DOHH2 (cell line): ENCODE data around the gene DNM1.

Experiments
- H3F3A ChIP-seq: fragments of 200-600 bp; sonication (generic), shearing (Covaris generic); 2 replicates; pipeline ENCODE4 v1.6.0; 2016; ENCODE audit warnings: antibody characterized with exemption, mild to moderate bottlenecking; ENCODE audit not compliant: control insufficient read depth, insufficient read depth
- H3K27ac ChIP-seq: fragments of 200-600 bp; sonication (generic); 2 replicates; pipeline ENCODE4 v1.5.1; 2014; ENCODE audit warnings: low read depth, mild to moderate bottlenecking, low read length, moderate library complexity
- H3K27me3 ChIP-seq: fragments of 200-600 bp; sonication (generic); 2 replicates; pipeline ENCODE4 v1.6.1; 2014; ENCODE audit warnings: mild to moderate bottlenecking, low read length, mixed read lengths; ENCODE audit not compliant: control insufficient read depth
- H3K36me3 ChIP-seq: fragments of 200-600 bp; sonication (generic); 2 replicates; pipeline ENCODE4 v1.6.1; 2014; ENCODE audit warnings: mild to moderate bottlenecking, low read length, moderate library complexity, mixed read lengths; ENCODE audit not compliant: control insufficient read depth
- H3K4me1 ChIP-seq: fragments of 200-600 bp; sonication (generic); 2 replicates; pipeline ENCODE4 v1.6.1; 2014; ENCODE audit warnings: mild to moderate bottlenecking, low read length, mixed read lengths; ENCODE audit not compliant: control insufficient read depth
- H3K4me2 ChIP-seq: fragments of 200-600 bp; sonication (generic); 2 replicates; pipeline ENCODE4 v1.6.0; 2014; ENCODE audit warnings: mild to moderate bottlenecking, low read length, moderate library complexity
- H3K4me3 ChIP-seq: fragments of 200-600 bp; sonication (generic); 2 replicates; pipeline ENCODE4 v1.5.1; 2014; ENCODE audit warnings: mild to moderate bottlenecking, low read length, mixed read lengths
- H3K79me2 ChIP-seq: fragments of 200-600 bp; sonication (generic); 2 replicates; pipeline ENCODE4 v1.6.1; 2014; ENCODE audit warnings: mild to moderate bottlenecking, low read length, mixed read lengths; ENCODE audit not compliant: control insufficient read depth
- H3K9me2 ChIP-seq: fragments of 200-600 bp; sonication (generic); replicated peaks from 2 replicates; pipeline ENCODE4 v1.6.1; 2014; ENCODE audit warnings: mild to moderate bottlenecking, low read length, mixed read lengths; ENCODE audit not compliant: control insufficient read depth
- H3K9me3 ChIP-seq: fragments of 200-600 bp; sonication (generic); 2 replicates; pipeline ENCODE4 v1.6.1; 2014; ENCODE audit warnings: antibody characterized with exemption, low read length, mixed read lengths; ENCODE audit not compliant: control insufficient read depth, insufficient read depth
- H4K20me1 ChIP-seq: fragments of 200-600 bp; sonication (generic); 2 replicates; pipeline ENCODE4 v1.6.0; 2014; ENCODE audit warnings: low read depth, mild to moderate bottlenecking, antibody characterized with exemption, low read length, moderate library complexity; ENCODE audit not compliant: control insufficient read depth, insufficient read depth
- CTCF ChIP-seq: fragments of 200-600 bp; sonication (generic); IDR thresholded peaks from one replicate; pipeline ENCODE4 v1.5.1; 2014; ENCODE audit warnings: antibody characterized with exemption, mild to moderate bottlenecking, low read depth, low read length; ENCODE audit not compliant: poor library complexity, severe bottlenecking
- EZH2phosphoT487 ChIP-seq: fragments of 200-600 bp; sonication (generic); IDR thresholded peaks from 2 replicates; pipeline ENCODE4 v1.6.1; 2017; ENCODE audit warnings: borderline replicate concordance, mild to moderate bottlenecking, antibody characterized with exemption, low read length, moderate library complexity, mixed read lengths

DNM1 gene

GRCh38 chr9:128245421-128246151 lies 42.4 kb downstream of the DNM1 start:
- no peak overlapping the region for H3K4me3 ChIP-seq
- H3K79me2 ChIP-seq, result no peaks in the 10 kb centered on the region
- no peaks in the 10 kb centered on the region for H3K9me2 ChIP-seq
- H3K36me3 ChIP-seq, result no peaks in the 10 kb centered on the region
- no peaks in the 10 kb centered on the region for H3F3A ChIP-seq
- no peaks in the 10 kb centered on the region for H3K9me3 ChIP-seq
- H3K27ac ChIP-seq, result no peak overlapping the region
- peaks cover 20% of the 10 kb centered on the region for H3K4me1 ChIP-seq
- H4K20me1 ChIP-seq, result no peaks in the 10 kb centered on the region
- TF ChIP-seq CTCF (no peak), EZH2phosphoT487 (no peak)
- H3K27me3 ChIP-seq, result peaks cover 28% of the 10 kb centered on the region
- H3K4me2 ChIP-seq, result no peak overlapping the region

GRCh38 chr9:128246471-128246870 lies 43.3 kb downstream of the DNM1 start:
- Histone ChIP-seq H3F3A (no peaks in the 10 kb centered on the region), H3K4me1 (peaks cover 28% of the 10 kb centered on the region), H3K9me2 (no peaks in the 10 kb centered on the region), H3K4me2 (no peak overlapping the region), H3K79me2 (no peaks in the 10 kb centered on the region), H3K4me3 (no peak overlapping the region), H3K27ac (no peak overlapping the region), H3K9me3 (no peaks in the 10 kb centered on the region), H3K36me3 (no peaks in the 10 kb centered on the region), H3K27me3 (peaks cover 31% of the 10 kb centered on the region), H4K20me1 (no peaks in the 10 kb centered on the region)
- no peak for TF ChIP-seq EZH2phosphoT487
- no peak for TF ChIP-seq CTCF

GRCh38 chr9:128247226-128247803 lies 44.1 kb downstream of the DNM1 start:
- Histone ChIP-seq H3K4me1 (peaks cover 28% of the 10 kb centered on the region), H3F3A (no peaks in the 10 kb centered on the region), H3K9me2 (no peaks in the 10 kb centered on the region), H3K79me2 (no peaks in the 10 kb centered on the region), H3K27me3 (peaks cover 34% of the 10 kb centered on the region), H3K36me3 (no peaks in the 10 kb centered on the region), H3K4me3 (no peak overlapping the region), H3K9me3 (no peaks in the 10 kb centered on the region), H3K4me2 (no peak overlapping the region), H3K27ac (no peak overlapping the region), H4K20me1 (no peaks in the 10 kb centered on the region)
- TF ChIP-seq CTCF, result no peak
- no peak for TF ChIP-seq EZH2phosphoT487
